NK-92 treated with Interleukin-12 subunit alpha and Interleukin-12 subunit beta, amount 100 ng/mL, for 24 hours (cell line): ENCODE results near the gene MSRB2.
A peak's percentile ranks its signal among the peaks of the same experiment; 100 is the strongest.

ENCODE experiments used
- DNase-seq: peaks from one replicate; lab custom pipeline; 2025; lab: John Stamatoyannopoulos, UW

The MSRB2 gene

GRCh38 chr10:23111517-23112286, 16.3 kb downstream of the MSRB2 start:
- no peak for DNase-seq

- no peak for DNase-seq
Measured at GRCh38 chr10:23114228-23114850, 19.0 kb downstream of the MSRB2 start.

- DNase-seq = no peak
Measured at GRCh38 chr10:23116486-23117205, 21.3 kb downstream of the MSRB2 start.

GRCh38 chr10:23120001-23120934, 24.9 kb downstream of the MSRB2 start:
- no peak for DNase-seq

- DNase-seq = no peak
Measured at GRCh38 chr10:23121135-23121534, 25.8 kb downstream of the MSRB2 start.

- DNase-seq = no peak
Measured at GRCh38 chr10:23136462-23136861, 41.1 kb downstream of the MSRB2 start.

- no peak for DNase-seq
Measured at GRCh38 chr10:23139677-23140076, 44.3 kb downstream of the MSRB2 start.

GRCh38 chr10:23141995-23142394, 46.6 kb downstream of the MSRB2 start:
- no peak for DNase-seq

- DNase-seq = no peak
Measured at GRCh38 chr10:23146258-23146657, 50.9 kb downstream of the MSRB2 start.

- DNase-seq = no peak
Measured at GRCh38 chr10:23147035-23147434, 51.7 kb downstream of the MSRB2 start.

- no peak for DNase-seq
Measured at GRCh38 chr10:23148214-23148613, 52.8 kb downstream of the MSRB2 start.

- DNase-seq = no peak
Measured at GRCh38 chr10:23150091-23150490, 54.7 kb downstream of the MSRB2 start.

GRCh38 chr10:23150610-23151009, 55.2 kb downstream of the MSRB2 start:
- no peak for DNase-seq

- DNase-seq = no peak
Measured at GRCh38 chr10:23151071-23151470, 55.7 kb downstream of the MSRB2 start.

GRCh38 chr10:23155169-23155568, 59.8 kb downstream of the MSRB2 start:
- DNase-seq = peak; percentile 16

- no peak for DNase-seq
Measured at GRCh38 chr10:23156447-23157150, 61.2 kb downstream of the MSRB2 start.

GRCh38 chr10:23157239-23157681, 61.9 kb downstream of the MSRB2 start:
- DNase-seq = no peak

- DNase-seq = no peak
Measured at GRCh38 chr10:23157691-23158369, 62.5 kb downstream of the MSRB2 start.

GRCh38 chr10:23158370-23158769, 63.0 kb downstream of the MSRB2 start:
- DNase-seq = no peak

GRCh38 chr10:23171232-23171876, 76.0 kb downstream of the MSRB2 start:
- no peak for DNase-seq
